ENCODE measurements around the gene GABBR2.

GABBR2 gene

GRCh38 chr9:98565152-98566135, 143.3 kb downstream of the GABBR2 start:
- DNase-seq, result no peak

GRCh38 chr9:98564714-98565113, 144.0 kb downstream of the GABBR2 start:
- DNase-seq, result no peak

- no peak for DNase-seq
Measured at GRCh38 chr9:98563988-98564387, 144.7 kb downstream of the GABBR2 start.

- no peak for DNase-seq
Measured at GRCh38 chr9:98563212-98563907, 145.4 kb downstream of the GABBR2 start.

GRCh38 chr9:98559561-98559960, 149.2 kb downstream of the GABBR2 start:
- DNase-seq, result no peak

GRCh38 chr9:98558575-98558974, 150.2 kb downstream of the GABBR2 start:
- DNase-seq, result no peak

GRCh38 chr9:98556511-98556910, 152.2 kb downstream of the GABBR2 start:
- no peak for DNase-seq

GRCh38 chr9:98555651-98556465, 152.9 kb downstream of the GABBR2 start:
- DNase-seq, result no peak

GRCh38 chr9:98554752-98555151, 154.0 kb downstream of the GABBR2 start:
- DNase-seq, result no peak

GRCh38 chr9:98552331-98552730, 156.4 kb downstream of the GABBR2 start:
- DNase-seq, result no peak

- DNase-seq, result no peak
Measured at GRCh38 chr9:98551511-98552286, 157.0 kb downstream of the GABBR2 start.

- DNase-seq, result no peak
Measured at GRCh38 chr9:98550206-98550820, 158.4 kb downstream of the GABBR2 start.

GRCh38 chr9:98549401-98549800, 159.3 kb downstream of the GABBR2 start:
- DNase-seq, result no peak

GRCh38 chr9:98547606-98548005, 161.1 kb downstream of the GABBR2 start:
- DNase-seq, result no peak

- DNase-seq, result no peak
Measured at GRCh38 chr9:98545021-98545420, 163.7 kb downstream of the GABBR2 start.

- DNase-seq, result no peak
Measured at GRCh38 chr9:98541684-98542230, 167.0 kb downstream of the GABBR2 start.

- no peak for DNase-seq
Measured at GRCh38 chr9:98540476-98540875, 168.3 kb downstream of the GABBR2 start.

GRCh38 chr9:98539954-98540353, 168.8 kb downstream of the GABBR2 start:
- DNase-seq, result no peak

- DNase-seq, result no peak
Measured at GRCh38 chr9:98538626-98539031, 170.1 kb downstream of the GABBR2 start.

GRCh38 chr9:98538203-98538602, 170.5 kb downstream of the GABBR2 start:
- no peak for DNase-seq

GRCh38 chr9:98536542-98537173, 172.1 kb downstream of the GABBR2 start:
- no peak for DNase-seq

Data from SIG-M5 (cell line).